ENCODE results near the gene SRGAP1. TPM values are rescaled to one million over a fixed set of nuclear protein-coding genes. Genes with fewer than 3 reads are reported as not detected.

SRGAP1 gene
- total RNA-seq, 4 donors from 2014 or later: 13.1 to 81.5 (median 22.4) TPM

DNA sequence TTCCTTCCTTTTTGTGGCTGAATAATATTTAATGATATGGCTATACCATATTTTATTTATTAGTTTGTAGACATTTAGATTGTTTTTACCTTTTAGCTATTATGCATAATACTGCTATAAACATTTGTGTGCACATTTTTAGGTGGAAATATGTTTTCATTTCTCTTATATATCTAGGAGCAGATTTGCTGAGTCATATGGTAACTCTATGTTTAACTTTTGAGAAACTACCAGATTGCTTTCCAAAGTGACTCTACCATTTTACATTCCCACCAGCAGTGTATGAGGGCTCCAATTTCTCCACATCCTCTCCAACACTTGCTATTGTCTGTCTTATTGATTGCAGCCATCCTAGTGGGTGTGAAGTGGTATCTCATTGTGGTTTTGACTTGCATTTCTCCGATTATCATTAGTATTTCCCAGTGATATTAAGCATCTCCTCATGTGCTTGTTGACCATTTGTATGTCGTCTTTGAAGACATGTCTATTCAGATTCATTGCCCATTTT is 217.4 kb downstream of the SRGAP1 start:
- H3K9me3 ChIP-seq: no peaks in the 10 kb centered on the region
- H3K27ac ChIP-seq: no peak overlapping the region
- WGBS, 2 donors: 94 to 96% methylated on average over 2 of the region's 2 CpGs
- TF ChIP-seq POLR2A (IDR thresholded peaks at IDR 0.05) (no peak), EP300 (IDR thresholded peaks at IDR 0.05) (no peak)
- TF ChIP-seq, protein P1, sequence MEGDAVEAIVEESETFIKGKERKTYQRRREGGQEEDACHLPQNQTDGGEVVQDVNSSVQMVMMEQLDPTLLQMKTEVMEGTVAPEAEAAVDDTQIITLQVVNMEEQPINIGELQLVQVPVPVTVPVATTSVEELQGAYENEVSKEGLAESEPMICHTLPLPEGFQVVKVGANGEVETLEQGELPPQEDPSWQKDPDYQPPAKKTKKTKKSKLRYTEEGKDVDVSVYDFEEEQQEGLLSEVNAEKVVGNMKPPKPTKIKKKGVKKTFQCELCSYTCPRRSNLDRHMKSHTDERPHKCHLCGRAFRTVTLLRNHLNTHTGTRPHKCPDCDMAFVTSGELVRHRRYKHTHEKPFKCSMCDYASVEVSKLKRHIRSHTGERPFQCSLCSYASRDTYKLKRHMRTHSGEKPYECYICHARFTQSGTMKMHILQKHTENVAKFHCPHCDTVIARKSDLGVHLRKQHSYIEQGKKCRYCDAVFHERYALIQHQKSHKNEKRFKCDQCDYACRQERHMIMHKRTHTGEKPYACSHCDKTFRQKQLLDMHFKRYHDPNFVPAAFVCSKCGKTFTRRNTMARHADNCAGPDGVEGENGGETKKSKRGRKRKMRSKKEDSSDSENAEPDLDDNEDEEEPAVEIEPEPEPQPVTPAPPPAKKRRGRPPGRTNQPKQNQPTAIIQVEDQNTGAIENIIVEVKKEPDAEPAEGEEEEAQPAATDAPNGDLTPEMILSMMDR (IDR thresholded peaks at IDR 0.05): no peak
- peaks cover 0 to 3% (median 0%) of the 10 kb centered on the region in 4 donors for H3K4me1 ChIP-seq
- H3K4me3 ChIP-seq: no peak overlapping the region
- DNase-seq (ENCODE audit: low spot score in 2 of 2): no peak
- H3K27me3 ChIP-seq: no peaks in the 10 kb centered on the region
- H3K36me3 ChIP-seq: peaks cover 0 to 25% (median 0%) of the 10 kb centered on the region in 3 donors

DNA sequence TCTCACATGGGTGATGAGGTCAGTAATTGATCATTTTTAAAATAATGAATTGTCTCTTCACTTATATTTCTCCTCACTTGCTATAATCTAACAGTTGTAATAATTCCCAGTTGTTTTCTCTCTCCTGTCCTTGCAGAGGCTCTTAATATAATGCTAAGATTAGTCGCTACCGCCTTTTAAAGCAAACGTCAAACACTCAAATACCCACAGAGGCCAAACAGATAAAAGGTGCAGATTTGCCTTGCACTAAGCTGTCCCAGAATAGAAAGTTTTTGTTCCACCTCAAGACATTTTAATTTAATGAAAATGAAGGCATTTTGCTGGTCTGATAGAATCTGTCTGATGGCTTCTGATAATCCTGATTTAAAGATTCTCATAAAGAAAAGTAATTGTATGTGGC is 218.6 kb downstream of the SRGAP1 start:
- DNase-seq (ENCODE audit: low spot score in 2 of 2): no peak
- no peak for TF ChIP-seq EP300 (IDR thresholded peaks at IDR 0.05)
- TF ChIP-seq, protein P1 (IDR thresholded peaks at IDR 0.05): no peak
- no peak for TF ChIP-seq POLR2A (IDR thresholded peaks at IDR 0.05)
- Histone ChIP-seq H3K9me3 (no peaks in the 10 kb centered on the region), H3K27ac (no peak overlapping the region), H3K36me3 (peaks cover 0 to 25% (median 0%) of the 10 kb centered on the region in 3 donors), H3K4me1 (peaks cover 0 to 3% (median 0%) of the 10 kb centered on the region in 4 donors), H3K27me3 (no peaks in the 10 kb centered on the region), H3K4me3 (no peak overlapping the region)
- WGBS, 2 donors: 91 to 92% methylated on average over 3 of the region's 3 CpGs

DNA sequence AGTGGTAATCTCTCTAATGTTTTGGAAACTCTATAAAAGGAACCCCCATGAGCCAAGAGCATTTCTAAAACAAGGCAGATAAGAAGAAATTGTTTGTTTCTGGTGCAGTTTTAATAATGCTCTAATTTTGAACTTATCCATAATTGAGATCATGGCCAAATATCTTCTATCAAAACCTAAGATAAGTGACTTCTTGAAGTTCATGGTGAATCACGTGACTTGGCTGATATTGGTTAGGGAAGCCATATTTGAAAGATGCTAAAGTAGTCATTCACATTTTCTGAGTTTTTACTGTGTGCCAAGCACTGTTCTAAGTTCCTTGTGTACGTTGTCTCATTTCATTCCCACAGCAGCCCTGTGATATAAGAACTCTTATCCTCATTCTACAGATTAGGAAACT is 219.7 kb downstream of the SRGAP1 start:
- WGBS, 2 donors: 86 to 96% methylated on average over 2 of the region's 2 CpGs
- Histone ChIP-seq H3K27me3 (no peaks in the 10 kb centered on the region), H3K4me3 (no peak overlapping the region), H3K27ac (no peak overlapping the region), H3K9me3 (no peaks in the 10 kb centered on the region), H3K36me3 (peaks cover 0 to 25% (median 0%) of the 10 kb centered on the region in 3 donors), H3K4me1 (no peaks in the 10 kb centered on the region)
- DNase-seq (ENCODE audit: low spot score in 2 of 2): no peak
- TF ChIP-seq POLR2A (IDR thresholded peaks at IDR 0.05) (no peak), EP300 (IDR thresholded peaks at IDR 0.05) (no peak)
- TF ChIP-seq, protein P1 (IDR thresholded peaks at IDR 0.05): no peak

DNA sequence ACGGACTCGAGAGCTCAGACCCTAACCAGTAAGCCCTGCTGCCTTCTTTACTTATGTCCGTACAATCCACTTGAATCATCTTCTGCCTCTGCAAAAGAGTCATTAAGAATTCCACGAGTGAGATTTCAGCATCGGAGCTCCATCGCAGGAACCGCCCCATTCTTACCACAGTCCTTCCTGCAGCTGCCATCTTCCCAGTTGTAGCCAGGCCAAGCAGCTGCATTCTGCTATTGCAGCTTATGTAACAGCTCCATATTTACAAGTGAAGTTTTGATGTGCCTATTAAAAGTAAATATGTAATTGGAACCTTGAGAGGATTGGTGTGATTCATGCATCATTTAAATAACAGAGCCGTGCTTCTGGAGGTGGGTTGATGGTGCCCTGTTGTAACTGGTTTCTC is 220.2 kb downstream of the SRGAP1 start:
- Histone ChIP-seq H3K27ac (no peak overlapping the region), H3K9me3 (no peaks in the 10 kb centered on the region), H3K27me3 (no peaks in the 10 kb centered on the region), H3K4me3 (no peak overlapping the region), H3K4me1 (no peaks in the 10 kb centered on the region), H3K36me3 (peaks cover 0 to 25% (median 0%) of the 10 kb centered on the region in 3 donors)
- no peak for DNase-seq (ENCODE audit: low spot score in 2 of 2)
- 95 to 97% methylated on average over 8 of the region's 8 CpGs for WGBS, 2 donors
- no peak for TF ChIP-seq POLR2A (IDR thresholded peaks at IDR 0.05)
- TF ChIP-seq, protein P1 (IDR thresholded peaks at IDR 0.05): no peak
- no peak for TF ChIP-seq EP300 (IDR thresholded peaks at IDR 0.05)

DNA sequence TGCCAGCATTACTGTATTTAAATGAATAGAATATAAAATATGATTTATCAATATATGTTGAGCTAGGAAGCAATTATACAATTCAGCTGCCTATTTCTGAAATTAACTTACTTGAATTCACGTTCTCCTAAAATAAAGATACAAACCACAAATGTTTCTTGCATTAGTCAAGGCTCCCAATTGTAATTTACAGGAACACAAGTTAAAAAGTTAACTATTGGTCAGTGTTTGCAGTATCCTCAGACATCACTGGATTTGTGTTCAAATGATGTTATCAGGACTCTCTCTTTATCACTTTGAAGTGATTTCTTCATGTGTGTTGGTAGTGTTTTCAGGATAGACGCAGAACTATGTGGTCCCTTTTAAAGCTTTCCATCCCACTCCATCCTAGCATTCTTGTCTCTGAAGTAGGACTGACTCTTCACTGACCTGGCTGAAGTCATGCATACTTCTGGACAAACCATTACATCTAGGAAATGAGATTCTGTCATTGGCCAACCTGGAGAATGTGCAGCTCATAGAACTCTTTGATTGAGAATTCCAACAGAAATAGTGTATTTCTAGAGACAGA is 221.5 kb downstream of the SRGAP1 start:
- Histone ChIP-seq H3K4me1 (no peaks in the 10 kb centered on the region), H3K4me3 (no peak overlapping the region), H3K27me3 (no peaks in the 10 kb centered on the region), H3K9me3 (no peaks in the 10 kb centered on the region), H3K36me3 (peaks cover 0 to 26% (median 0%) of the 10 kb centered on the region in 3 donors), H3K27ac (no peak overlapping the region)
- WGBS, 2 donors: 82 to 85% methylated on average over 2 of the region's 2 CpGs
- TF ChIP-seq EP300 (IDR thresholded peaks at IDR 0.05): no peak
- TF ChIP-seq, protein P1 (IDR thresholded peaks at IDR 0.05): no peak
- TF ChIP-seq POLR2A (IDR thresholded peaks at IDR 0.05): no peak
- DNase-seq (ENCODE audit: low spot score in 2 of 2): no peak
